Lung (tissue), 12 donors: Measurements from ENCODE around the gene RELB. TPM values are rescaled to one million over a fixed set of nuclear protein-coding genes. Genes with fewer than 3 reads are reported as not detected.

ENCODE experiments used
- ATAC-seq: fragments of 200-7000 bp; cut with Tn5 transposase; one replicate; pipeline ENCODE4 v1.9.1; 2020; ENCODE audit warnings: moderate number of reproducible peaks; ENCODE audit not compliant: insufficient read depth, low FRiP score
- DNase-seq, 3 donors: peaks; one replicate each; pipeline ENCODE4 v3.0.0-alpha.2; 2013 to 2017
- H3K27ac ChIP-seq, 2 donors: one replicate each; pipeline ENCODE4 v1.5.1; 2013; ENCODE audit warnings: mild to moderate bottlenecking in 2 of 2, moderate library complexity in 2 of 2, control low read depth in 1 of 2, inconsistent platforms in 1 of 2, low read depth in 1 of 2, low read length in 1 of 2
- H3K27me3 ChIP-seq, 3 donors: one replicate each; pipeline ENCODE4 v1.5.1; 2013; ENCODE audit warnings: low read length in 2 of 3; ENCODE audit not compliant: control insufficient read depth in 3 of 3, insufficient read depth in 3 of 3
- H3K36me3 ChIP-seq, 4 donors: one replicate each; pipeline ENCODE4 v1.5.1; 2013; ENCODE audit warnings: low read length in 4 of 4, mild to moderate bottlenecking in 1 of 4, moderate library complexity in 1 of 4; ENCODE audit not compliant: control insufficient read depth in 4 of 4, insufficient read depth in 4 of 4
- H3K4me1 ChIP-seq, 5 donors: one replicate each; pipeline ENCODE4 v1.5.1; 2013; ENCODE audit warnings: low read length in 5 of 5, mild to moderate bottlenecking in 2 of 5, moderate library complexity in 1 of 5; ENCODE audit not compliant: control insufficient read depth in 5 of 5, insufficient read depth in 5 of 5
- H3K4me3 ChIP-seq: one replicate; pipeline ENCODE4 v1.5.1; 2013; ENCODE audit warnings: mild to moderate bottlenecking, control low read depth, moderate library complexity
- H3K9ac ChIP-seq, 2 donors: one replicate each; pipeline ENCODE4 v1.5.1; 2013; ENCODE audit warnings: low read length in 2 of 2, control low read depth in 1 of 2; ENCODE audit not compliant: insufficient read depth in 1 of 2
- H3K9me3 ChIP-seq, 4 donors: one replicate each; pipeline ENCODE4 v1.5.1; 2013; ENCODE audit warnings: low read length in 3 of 4, mild to moderate bottlenecking in 1 of 4, moderate library complexity in 1 of 4; ENCODE audit not compliant: control insufficient read depth in 4 of 4, insufficient read depth in 3 of 4
- CTCF ChIP-seq: IDR thresholded peaks from 2 replicates; pipeline ENCODE4 v1.5.1; 2012; ENCODE audit warnings: mild to moderate bottlenecking; ENCODE audit errors: control extremely low read depth, extremely low read depth
- WGBS, 2 donors: extraction: QIAGEN DNeasy Blood & Tissue Kit; methylation state at CpG; one replicate each; pipeline ENCODE4 v1.1.7; 2013; 5-methylcytosine and 5-hydroxymethylcytosine counted together
- polyA plus RNA-seq, 2 donors: library from polyadenylated mRNA; stranded (reverse); fragments of 200-250 nt; gene quantifications; one replicate each; pipeline ENCODE4 v1.2.1, GENCODE V29; 2013
- total RNA-seq, 2 donors: library from RNA; depleted of rRNA in 1 of 2; stranded (reverse); fragments of >200 nt in 1 of 2; gene quantifications; one replicate each; pipeline ENCODE4 v1.2.1, GENCODE V29; 2014 to 2021
- donor health status: control.
- donor health status: control.
- donor health status: Bipolar disorder and iron deficiency.
- donor health status: healthy.
- donor health status: DM: yes; HTN: yes; CAD: no.

Gene RELB
- total and polyA plus RNA-seq, 4 donors, result 9.4 to 65.9 (median 19.8) TPM

GRCh38 chr19:45005787-45006186, 4.5 kb downstream of the RELB start:
- no peak for DNase-seq
- no peak for TF ChIP-seq CTCF
- H3K9ac ChIP-seq, result no peak overlapping the region
- no peaks in the 10 kb centered on the region for H3K27me3 ChIP-seq
- no peak overlapping the region for H3K27ac ChIP-seq
- H3K36me3 ChIP-seq, result peaks cover 0 to 21% (median 0%) of the 10 kb centered on the region in 4 donors
- peaks cover 0 to 7% (median 4%) of the 10 kb centered on the region in 5 donors for H3K4me1 ChIP-seq
- no peak overlapping the region for H3K4me3 ChIP-seq
- no peak for ATAC-seq
- H3K9me3 ChIP-seq, result peaks cover 0 to 1% (median 0%) of the 10 kb centered on the region in 4 donors
- WGBS, 2 donors, result 94% methylated on average over 9 of the region's 9 CpGs

GRCh38 chr19:45008552-45008951, 7.3 kb downstream of the RELB start:
- no peak for TF ChIP-seq CTCF
- no peak overlapping the region for H3K9ac ChIP-seq
- H3K4me1 ChIP-seq, result peaks cover 0 to 2% (median 0%) of the 10 kb centered on the region in 5 donors
- H3K27me3 ChIP-seq, result no peaks in the 10 kb centered on the region
- DNase-seq (no peak), ATAC-seq (no peak)
- H3K27ac ChIP-seq, result no peak overlapping the region
- WGBS, 2 donors, result 87 to 90% methylated on average over 10 of the region's 10 CpGs
- peaks cover 0 to 37% (median 0%) of the 10 kb centered on the region in 4 donors for H3K36me3 ChIP-seq
- H3K4me3 ChIP-seq, result no peak overlapping the region
- H3K9me3 ChIP-seq, result peaks cover 0 to 1% (median 0%) of the 10 kb centered on the region in 4 donors

- Histone ChIP-seq H3K9me3 (peaks cover 0 to 1% (median 0%) of the 10 kb centered on the region in 4 donors), H3K9ac (no peak overlapping the region), H3K4me3 (no peak overlapping the region), H3K36me3 (peaks cover 0 to 40% (median 0%) of the 10 kb centered on the region in 4 donors), H3K4me1 (peaks cover 0 to 2% (median 0%) of the 10 kb centered on the region in 5 donors), H3K27ac (no peak overlapping the region), H3K27me3 (no peaks in the 10 kb centered on the region)
- ATAC-seq (no peak), DNase-seq (no peak)
- 79 to 87% methylated on average over 9 of the region's 9 CpGs for WGBS, 2 donors
- no peak for TF ChIP-seq CTCF
Measured at GRCh38 chr19:45009625-45010255, 8.5 kb downstream of the RELB start.
